ENCODE measurements around the gene MRPL40. TPM values are rescaled to one million over a fixed set of nuclear protein-coding genes. Genes with fewer than 3 reads are reported as not detected.

The MRPL40 gene
- total RNA-seq, 1 donor from 2014 or later = 14.7 TPM

GRCh38 chr22:19412478-19412877 is 19.9 kb upstream of the MRPL40 start:
- H3K27ac ChIP-seq = no peak overlapping the region
- H3K9me3 ChIP-seq = no peaks in the 10 kb centered on the region
- DNase-seq (ENCODE audit: low spot score in 2 of 2) = no peak
- H3K4me3 ChIP-seq = no peak overlapping the region
- peaks cover 25 to 26% of the 10 kb centered on the region in 2 donors for H3K36me3 ChIP-seq
- no peaks in the 10 kb centered on the region for H3K27me3 ChIP-seq
- TF ChIP-seq CTCF (IDR thresholded peaks at IDR 0.05) = no peak
- intact Hi-C loops (cut with DNase I) = no loop called here
- H3K4me1 ChIP-seq = no peaks in the 10 kb centered on the region

DNA sequence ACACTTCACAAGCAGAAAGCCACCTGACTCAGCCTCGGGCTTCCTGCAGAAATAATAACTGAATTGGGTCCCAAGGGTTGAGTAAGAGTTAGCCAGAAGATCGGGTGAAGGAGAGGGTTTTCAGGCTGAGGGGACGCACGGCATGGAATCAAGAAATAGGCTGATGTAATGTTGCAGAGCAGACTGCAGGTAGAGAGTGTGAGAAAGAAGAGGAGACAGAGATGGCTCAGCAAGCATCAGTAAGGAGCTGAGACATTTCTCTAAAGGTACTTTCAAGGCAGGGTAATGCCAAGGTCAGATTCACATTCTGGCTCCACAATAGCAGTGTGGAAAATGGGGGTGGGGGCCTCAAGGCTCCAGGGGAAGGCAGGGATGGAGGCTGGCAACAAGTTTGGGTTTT is 19.4 kb upstream of the MRPL40 start:
- no peaks in the 10 kb centered on the region for H3K4me1 ChIP-seq
- H3K9me3 ChIP-seq = no peaks in the 10 kb centered on the region
- H3K27ac ChIP-seq = no peak overlapping the region
- H3K4me3 ChIP-seq = no peak overlapping the region
- H3K36me3 ChIP-seq = peaks cover 21 to 22% of the 10 kb centered on the region in 2 donors
- TF ChIP-seq CTCF (IDR thresholded peaks at IDR 0.05) = no peak
- H3K27me3 ChIP-seq = no peaks in the 10 kb centered on the region
- DNase-seq (ENCODE audit: low spot score in 2 of 2) = no peak
- intact Hi-C loops (cut with DNase I) = no loop called here

DNA sequence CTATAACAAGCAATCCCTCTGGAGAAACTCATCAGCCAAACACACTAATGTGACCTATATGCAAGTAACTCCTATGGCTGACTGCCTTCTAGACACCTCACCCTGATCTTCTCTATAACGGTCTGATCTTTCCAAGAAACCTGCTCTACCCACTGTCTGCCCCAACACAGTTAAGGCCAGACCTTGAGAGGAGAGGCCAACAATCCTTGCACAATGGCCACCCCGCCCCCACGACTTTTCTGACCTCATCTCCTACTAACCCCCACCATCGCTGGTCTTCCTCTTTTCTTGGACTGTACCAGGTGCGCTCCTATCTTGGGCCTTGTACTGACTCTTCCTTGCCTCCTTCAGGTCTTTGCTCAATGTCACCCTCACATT is 13.3 kb upstream of the MRPL40 start:
- H3K4me3 ChIP-seq = no peak overlapping the region

DNA sequence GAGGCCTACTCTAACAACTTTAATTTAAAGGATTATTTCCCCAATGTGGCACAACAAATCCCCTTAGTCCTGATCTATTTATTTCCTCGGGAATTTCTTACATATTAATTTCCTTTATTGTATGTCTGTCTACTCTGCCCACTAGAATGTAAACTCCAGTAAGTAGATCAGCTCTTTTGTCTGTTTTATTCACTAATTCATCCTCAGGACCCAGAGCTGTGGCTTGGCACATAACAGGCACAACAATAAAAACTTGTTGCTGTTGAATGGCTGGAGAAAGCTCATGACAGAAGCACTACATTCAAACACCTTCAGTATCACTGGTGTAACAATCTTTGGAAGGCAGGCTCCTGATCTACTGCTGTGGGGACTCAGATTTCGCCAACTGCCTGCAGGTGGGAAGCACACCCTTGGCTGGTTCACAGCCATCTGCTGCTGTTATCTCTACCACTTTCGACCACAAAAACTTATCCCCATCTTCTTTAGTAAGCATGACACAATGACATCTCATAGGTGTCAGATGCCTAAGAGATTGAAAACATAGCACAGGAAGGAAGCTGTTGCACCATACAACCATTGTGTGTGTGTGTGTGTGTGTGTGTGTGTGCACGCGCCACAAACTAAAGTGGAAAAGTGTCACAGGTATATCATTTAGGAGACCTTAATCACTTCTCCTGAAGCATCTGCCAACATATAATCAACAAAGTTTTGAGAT is 12.7 kb upstream of the MRPL40 start:
- no peak for TF ChIP-seq CTCF (IDR thresholded peaks at IDR 0.05)
- intact Hi-C loops (cut with DNase I) = no loop called here
- DNase-seq (ENCODE audit: low spot score in 2 of 2) = no peak

More for the DNA sequence above, 13.3 kb upstream of the MRPL40 start:
- no peaks in the 10 kb centered on the region for H3K36me3 ChIP-seq
- H3K27ac ChIP-seq = no peak overlapping the region
- intact Hi-C loops (cut with DNase I) = no loop called here
- no peak for TF ChIP-seq CTCF (IDR thresholded peaks at IDR 0.05)
- H3K9me3 ChIP-seq = no peaks in the 10 kb centered on the region
- H3K4me1 ChIP-seq = peaks cover 0 to 5% of the 10 kb centered on the region in 2 donors
- DNase-seq (ENCODE audit: low spot score in 2 of 2) = no peak
- no peaks in the 10 kb centered on the region for H3K27me3 ChIP-seq

DNA sequence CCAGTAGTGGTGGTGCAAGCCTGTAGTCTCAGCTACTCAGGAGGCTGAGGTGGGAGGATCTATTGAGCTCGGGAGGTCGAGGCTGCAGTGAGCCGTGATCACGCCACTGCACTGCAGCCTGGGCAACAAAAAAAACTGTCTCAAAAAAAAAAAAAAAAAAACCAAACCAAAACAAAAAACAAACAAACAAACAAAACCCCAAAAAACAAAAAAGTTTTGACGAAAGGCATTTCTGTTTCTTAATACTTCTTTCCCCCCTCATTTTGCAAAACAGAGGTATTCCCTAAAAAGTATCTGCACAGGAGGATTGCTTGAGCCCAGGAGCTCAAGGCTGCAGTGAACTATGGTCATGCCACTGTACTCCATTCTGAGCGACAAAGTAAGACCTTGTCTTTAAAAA is 12.0 kb upstream of the MRPL40 start:
- no peaks in the 10 kb centered on the region for H3K9me3 ChIP-seq
- peaks cover 0 to 7% of the 10 kb centered on the region in 2 donors for H3K4me1 ChIP-seq
- no peak overlapping the region for H3K27ac ChIP-seq
- peaks cover 0 to 2% of the 10 kb centered on the region in 2 donors for H3K36me3 ChIP-seq
- DNase-seq (ENCODE audit: low spot score in 2 of 2) = no peak
- H3K27me3 ChIP-seq = no peaks in the 10 kb centered on the region
- no peak overlapping the region for H3K4me3 ChIP-seq
- intact Hi-C loops (cut with DNase I) = no loop called here
- TF ChIP-seq CTCF (IDR thresholded peaks at IDR 0.05) = no peak

More for the DNA sequence above, 12.7 kb upstream of the MRPL40 start:
- H3K36me3 ChIP-seq = no peaks in the 10 kb centered on the region
- no peaks in the 10 kb centered on the region for H3K9me3 ChIP-seq
- peaks cover 0 to 7% of the 10 kb centered on the region in 2 donors for H3K4me1 ChIP-seq
- no peak overlapping the region for H3K4me3 ChIP-seq
- no peaks in the 10 kb centered on the region for H3K27me3 ChIP-seq
- H3K27ac ChIP-seq = no peak overlapping the region

All from ascending aorta (tissue), 2 donors.